Calu3 (cell line): ENCODE results near the gene ADD3. TPM values are rescaled to one million over a fixed set of nuclear protein-coding genes. Genes with fewer than 3 reads are reported as not detected.
A peak's percentile ranks its signal among the peaks of the same experiment; 100 is the strongest.

Experiments
- BruUV-seq: library from RNA; stranded (reverse); fragments of 400-500 nt; replicated peaks from 2 replicates; lab custom pipeline; 2021; lab: Mats Ljungman, UMichigan
- CTCF ChIA-PET: fragments of 300-600 bp; sonication (Branson Sonifier 250); formaldehyde crosslinking; loops from one replicate; lab custom pipeline; 2022; ENCODE audit warnings: antibody characterized with exemption; lab: Charles Lee
- DNase-seq: peaks from one replicate; pipeline ENCODE4 v3.0.0; 2022
- H3K27ac Mint-ChIP-seq: one replicate; pipeline ENCODE4 v1.8.0; 2022; ENCODE audit warnings: mixed read lengths; ENCODE audit not compliant: unreplicated experiment
- H3K27me3 Mint-ChIP-seq: one replicate; pipeline ENCODE4 v1.8.0; 2022; ENCODE audit warnings: mixed read lengths; ENCODE audit not compliant: unreplicated experiment
- H3K36me3 Mint-ChIP-seq: one replicate; pipeline ENCODE4 v1.8.0; 2022; ENCODE audit warnings: mild to moderate bottlenecking, moderate library complexity, mixed read lengths; ENCODE audit not compliant: insufficient read depth, unreplicated experiment
- H3K4me1 Mint-ChIP-seq: one replicate; pipeline ENCODE4 v1.8.0; 2022; ENCODE audit warnings: mild to moderate bottlenecking, low read depth, mixed read lengths; ENCODE audit not compliant: unreplicated experiment
- H3K4me3 Mint-ChIP-seq: one replicate; pipeline ENCODE4 v1.8.0; 2022; ENCODE audit warnings: mild to moderate bottlenecking, low read depth, moderate library complexity, mixed read lengths; ENCODE audit not compliant: unreplicated experiment
- H3K9me3 Mint-ChIP-seq: one replicate; pipeline ENCODE4 v1.8.0; 2022; ENCODE audit warnings: low read depth, mixed read lengths; ENCODE audit not compliant: unreplicated experiment
- CTCF ChIP-seq: fragments of 200-600 bp; IDR thresholded peaks from one replicate; pipeline ENCODE4 v1.8.0; 2022; ENCODE audit warnings: antibody characterized with exemption; ENCODE audit not compliant: unreplicated experiment
- intact Hi-C: fragments of 100-400 bp; cut with micrococcal nuclease; formaldehyde crosslinking; loops from one replicate; pipeline ENCODE4 v1.10.0; 2022; ENCODE audit not compliant: unreplicated experiment
- total RNA-seq: library from RNA; stranded (reverse); gene quantifications from 2 replicates; pipeline ENCODE4 v1.2.3, GENCODE V29; 2022

ADD3 gene
- total RNA-seq, 1 experiment from 2014 or later: 64.4 TPM

- H3K4me1 Mint-ChIP-seq: peaks cover 29% of the 10 kb centered on the region
- CTCF ChIA-PET: no interaction called here
- H3K9me3 Mint-ChIP-seq: no peaks in the 10 kb centered on the region
- no peak for DNase-seq
- H3K27me3 Mint-ChIP-seq: no peaks in the 10 kb centered on the region
- no peaks in the 10 kb centered on the region for H3K36me3 Mint-ChIP-seq
- H3K27ac Mint-ChIP-seq: no peak overlapping the region
- intact Hi-C loops: no loop called here
- H3K4me3 Mint-ChIP-seq: no peak overlapping the region
- no TSS peak for BruUV-seq
- no peak for TF ChIP-seq CTCF
Measured at GRCh38 chr10:110040108-110040507, 32.3 kb downstream of the ADD3 start.

GRCh38 chr10:110040767-110041478 is 33.1 kb downstream of the ADD3 start:
- intact Hi-C loops: no loop called here
- CTCF ChIA-PET: no interaction called here
- Mint-ChIP-seq H3K4me1 (peaks cover 29% of the 10 kb centered on the region), H3K27me3 (no peaks in the 10 kb centered on the region), H3K9me3 (no peaks in the 10 kb centered on the region), H3K36me3 (no peaks in the 10 kb centered on the region), H3K4me3 (no peak overlapping the region), H3K27ac (no peak overlapping the region)
- no peak for TF ChIP-seq CTCF
- BruUV-seq: no TSS peak
- no peak for DNase-seq

GRCh38 chr10:110041479-110041829 is 33.7 kb downstream of the ADD3 start:
- no peak overlapping the region for H3K4me3 Mint-ChIP-seq
- H3K9me3 Mint-ChIP-seq: no peaks in the 10 kb centered on the region
- H3K27me3 Mint-ChIP-seq: no peaks in the 10 kb centered on the region
- BruUV-seq: no TSS peak
- intact Hi-C loops: no loop called here
- no peak for DNase-seq
- H3K36me3 Mint-ChIP-seq: no peaks in the 10 kb centered on the region
- CTCF ChIA-PET: interaction anchor here (1.0 kb wide), 1 partner anchor 35 kb away, joined by 5 read pairs; no protein-coding TSS in a partner anchor
- no peak overlapping the region for H3K27ac Mint-ChIP-seq
- peaks cover 29% of the 10 kb centered on the region for H3K4me1 Mint-ChIP-seq
- TF ChIP-seq CTCF: no peak

GRCh38 chr10:110042181-110042580 is 34.4 kb downstream of the ADD3 start:
- peaks cover 29% of the 10 kb centered on the region for H3K4me1 Mint-ChIP-seq
- no peaks in the 10 kb centered on the region for H3K36me3 Mint-ChIP-seq
- no peak for TF ChIP-seq CTCF
- no peaks in the 10 kb centered on the region for H3K9me3 Mint-ChIP-seq
- H3K27me3 Mint-ChIP-seq: no peaks in the 10 kb centered on the region
- H3K4me3 Mint-ChIP-seq: no peak overlapping the region
- DNase-seq: peak; percentile 15
- BruUV-seq: no TSS peak
- no peak overlapping the region for H3K27ac Mint-ChIP-seq
- intact Hi-C loops: loop anchor here (2.0 kb wide), 1 partner anchor 35 kb away; no protein-coding TSS in a partner anchor
- CTCF ChIA-PET: interaction anchor here (0.6 to 1.0 kb wide), 2 partner anchors 35 to 219 kb away, joined by 4 to 5 read pairs; no protein-coding TSS in a partner anchor
